GM18499 (cell line): Measurements from ENCODE around the gene MOCS1.

Experiments
- ATAC-seq: cut with Tn5 transposase; IDR thresholded peaks from one replicate; pipeline ENCODE4 v1.9.1; 2021; ENCODE audit warnings: moderate number of reproducible peaks; ENCODE audit not compliant: insufficient read depth, unreplicated experiment

MOCS1 gene

GRCh38 chr6:39950125-39950720, 16.0 kb upstream of the MOCS1 start:
- no peak for ATAC-seq

- no peak for ATAC-seq
Measured at GRCh38 chr6:39948199-39948791, 14.0 kb upstream of the MOCS1 start.

GRCh38 chr6:39947611-39948068, 13.4 kb upstream of the MOCS1 start:
- ATAC-seq: no peak

- ATAC-seq: no peak
Measured at GRCh38 chr6:39945626-39946025, 11.4 kb upstream of the MOCS1 start.

- ATAC-seq: no peak
Measured at GRCh38 chr6:39942903-39943580, 8.8 kb upstream of the MOCS1 start.

GRCh38 chr6:39941820-39942219, 7.6 kb upstream of the MOCS1 start:
- ATAC-seq: no peak

- no peak for ATAC-seq
Measured at GRCh38 chr6:39941138-39941537, 6.9 kb upstream of the MOCS1 start.

- ATAC-seq: no peak
Measured at GRCh38 chr6:39938773-39939654, 4.8 kb upstream of the MOCS1 start.

GRCh38 chr6:39937686-39938333, 3.5 kb upstream of the MOCS1 start:
- ATAC-seq: no peak

GRCh38 chr6:39936857-39937256, 2.6 kb upstream of the MOCS1 start:
- ATAC-seq: no peak

- no peak for ATAC-seq
Measured at GRCh38 chr6:39935241-39935640, 979 bp upstream of the MOCS1 start.

GRCh38 chr6:39933669-39934130, 562 bp downstream of the MOCS1 start:
- no peak for ATAC-seq

- no peak for ATAC-seq
Measured at GRCh38 chr6:39932386-39932910, 1.8 kb downstream of the MOCS1 start.

- ATAC-seq: no peak
Measured at GRCh38 chr6:39931607-39932006, 2.7 kb downstream of the MOCS1 start.

GRCh38 chr6:39930540-39930939, 3.7 kb downstream of the MOCS1 start:
- ATAC-seq: no peak

- ATAC-seq: no peak
Measured at GRCh38 chr6:39929733-39930461, 4.4 kb downstream of the MOCS1 start.

GRCh38 chr6:39929039-39929732, 5.1 kb downstream of the MOCS1 start:
- ATAC-seq: no peak

- ATAC-seq: no peak
Measured at GRCh38 chr6:39927159-39927558, 7.1 kb downstream of the MOCS1 start.

- no peak for ATAC-seq
Measured at GRCh38 chr6:39926668-39927067, 7.6 kb downstream of the MOCS1 start.
